ENCODE measurements around the gene CIZ1.
"Not testable (repeated sequence)": the region's sequence is repeated elsewhere in the genome, so short reads cannot be mapped to it uniquely, and the experiment has no call there.

CIZ1 gene

GRCh38 chr9:128191406-128192046 is at the start of gene CIZ1:
TSS of gene CIZ1 (minus strand) at chr9:128191572. CDS start at chr9:128190857, 715 bp downstream.
- DNase-seq: peak; percentile 76

GRCh38 chr9:128233817-128234406 is 42.5 kb upstream of the CIZ1 start:
- no peak for DNase-seq

- DNase-seq: no peak
Observed at GRCh38 chr9:128232528-128233428, 41.4 kb upstream of the CIZ1 start.

GRCh38 chr9:128231638-128232527 is 40.5 kb upstream of the CIZ1 start:
- DNase-seq: no peak

- not testable (repeated sequence) for DNase-seq
Observed at GRCh38 chr9:128230897-128231296, 39.5 kb upstream of the CIZ1 start.

- no peak for DNase-seq
Observed at GRCh38 chr9:128226412-128226801, 35.0 kb upstream of the CIZ1 start.

- DNase-seq: no peak
Observed at GRCh38 chr9:128225770-128226411, 34.5 kb upstream of the CIZ1 start.

GRCh38 chr9:128224877-128225276 is 33.5 kb upstream of the CIZ1 start:
- no peak for DNase-seq

- no peak for DNase-seq
Observed at GRCh38 chr9:128222880-128223670, 31.7 kb upstream of the CIZ1 start.

GRCh38 chr9:128222026-128222425 is 30.7 kb upstream of the CIZ1 start:
- no peak for DNase-seq

GRCh38 chr9:128219831-128220230 is 28.5 kb upstream of the CIZ1 start:
- no peak for DNase-seq

- DNase-seq: peak; percentile 96
Observed at GRCh38 chr9:128218518-128219389, 27.4 kb upstream of the CIZ1 start.

GRCh38 chr9:128218172-128218517 is 26.8 kb upstream of the CIZ1 start:
- DNase-seq: no peak

- DNase-seq: no peak
Observed at GRCh38 chr9:128216781-128217553, 25.6 kb upstream of the CIZ1 start.

- DNase-seq: no peak
Observed at GRCh38 chr9:128215491-128216409, 24.4 kb upstream of the CIZ1 start.

GRCh38 chr9:128214571-128215490 is 23.5 kb upstream of the CIZ1 start:
- no peak for DNase-seq

GRCh38 chr9:128213746-128214497 is 22.6 kb upstream of the CIZ1 start:
- DNase-seq: no peak
